ENCODE data around the gene LONRF3.

DNA sequence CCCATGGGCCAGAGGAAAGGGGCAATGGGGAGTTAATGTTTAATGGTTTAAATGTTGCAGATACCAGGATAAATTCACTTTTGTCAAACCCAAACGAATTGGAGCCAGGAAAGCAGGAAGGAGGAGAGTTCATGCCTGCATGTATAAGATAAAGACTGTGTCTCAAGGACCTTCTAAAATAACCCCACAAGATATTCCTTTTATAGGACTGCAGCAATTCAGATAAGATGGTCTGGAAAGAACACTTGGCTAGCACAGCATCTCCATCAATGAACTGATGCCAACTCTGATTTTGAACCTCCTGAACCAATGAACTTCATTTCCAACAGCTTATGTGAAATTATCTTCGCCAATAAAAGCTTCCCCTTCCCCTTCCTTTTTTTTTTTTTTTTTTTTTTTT, 31.3 kb upstream of the LONRF3 start:
- TF ChIP-seq, protein P1, sequence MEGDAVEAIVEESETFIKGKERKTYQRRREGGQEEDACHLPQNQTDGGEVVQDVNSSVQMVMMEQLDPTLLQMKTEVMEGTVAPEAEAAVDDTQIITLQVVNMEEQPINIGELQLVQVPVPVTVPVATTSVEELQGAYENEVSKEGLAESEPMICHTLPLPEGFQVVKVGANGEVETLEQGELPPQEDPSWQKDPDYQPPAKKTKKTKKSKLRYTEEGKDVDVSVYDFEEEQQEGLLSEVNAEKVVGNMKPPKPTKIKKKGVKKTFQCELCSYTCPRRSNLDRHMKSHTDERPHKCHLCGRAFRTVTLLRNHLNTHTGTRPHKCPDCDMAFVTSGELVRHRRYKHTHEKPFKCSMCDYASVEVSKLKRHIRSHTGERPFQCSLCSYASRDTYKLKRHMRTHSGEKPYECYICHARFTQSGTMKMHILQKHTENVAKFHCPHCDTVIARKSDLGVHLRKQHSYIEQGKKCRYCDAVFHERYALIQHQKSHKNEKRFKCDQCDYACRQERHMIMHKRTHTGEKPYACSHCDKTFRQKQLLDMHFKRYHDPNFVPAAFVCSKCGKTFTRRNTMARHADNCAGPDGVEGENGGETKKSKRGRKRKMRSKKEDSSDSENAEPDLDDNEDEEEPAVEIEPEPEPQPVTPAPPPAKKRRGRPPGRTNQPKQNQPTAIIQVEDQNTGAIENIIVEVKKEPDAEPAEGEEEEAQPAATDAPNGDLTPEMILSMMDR (IDR thresholded peaks at IDR 0.05), result no peak
- TF ChIP-seq POLR2A (IDR thresholded peaks at IDR 0.05), result no peak

Measured in right lobe of liver (tissue), 4 donors.